Measurements from ENCODE around the gene TRIM41. TPM values are rescaled to one million over a fixed set of nuclear protein-coding genes. Genes with fewer than 3 reads are reported as not detected.
A peak's percentile ranks its signal among the peaks of the same experiment; 100 is the strongest.

TRIM41 gene
- total and polyA plus RNA-seq, 2 of the 13 experiments (the other 11 are each of a cell fraction or from before 2014, with no cell fraction given): 10.2 to 16.7 TPM

GRCh38 chr5:181176254-181176952 is 46.7 kb upstream of the TRIM41 start:
- Histone ChIP-seq H2AFZ (ENCODE audit: low read length) (no peak overlapping the region), H3K9ac (ENCODE audit: insufficient read depth, low read depth, low read length) (no peak overlapping the region), H3K36me3 (replicated peaks in 1 of 2; ENCODE audit: control insufficient read depth in 1 of 2, insufficient read depth in 2 of 2, low read length in 2 of 2) (no peaks in the 10 kb centered on the region), H3K4me2 (ENCODE audit: low read depth, low read length) (peak overlapping the region; percentile 63), H3K27ac (ENCODE audit: extremely low read length, insufficient read depth, low read length) (no peak overlapping the region), H3K27me3 (ENCODE audit: control insufficient read depth in 1 of 2, insufficient read depth in 2 of 2, low read length in 2 of 2) (peaks cover 0 to 8% of the 10 kb centered on the region in 2 experiments; a peak in 1 of 5 replicates), H3K4me3 (replicated peaks in 1 of 3; ENCODE audit: insufficient read depth in 1 of 3, low read depth in 2 of 3, low read length in 3 of 3) (no peak overlapping the region), H4K20me1 (ENCODE audit: insufficient read depth, low read length) (no peaks in the 10 kb centered on the region), H3K4me1 (ENCODE audit: insufficient read depth, low read length) (peaks cover 48% of the 10 kb centered on the region), H3K79me2 (ENCODE audit: insufficient read depth, low read length) (no peaks in the 10 kb centered on the region), H3K9me3 (ENCODE audit: low read length) (no peaks in the 10 kb centered on the region)
- intact Hi-C loops (cut with micrococcal nuclease; ENCODE audit: unreplicated experiment): no loop called here
- 2% methylated on average over 3 of the region's 3 CpGs for WGBS (ENCODE audit: low lambda C conversion rate)
- DNase-seq (ENCODE audit: low spot score): no peak
- ChIA-PET POLR2A (no interaction called here), CTCF (ENCODE audit: low intra/inter-chr PET ratio, low total read pairs) (no interaction called here)
- no peak for TF ChIP-seq ZNF644 (CRISPR knock-in tag; IDR thresholded peaks at IDR 0.05; ENCODE audit: low read depth)
- no peak for TF ChIP-seq PCBP1 (IDR thresholded peaks at IDR 0.05; ENCODE audit: borderline replicate concordance, low read depth, low read length)
- no peak for TF ChIP-seq CREM (IDR thresholded peaks at IDR 0.05)
- no peak for TF ChIP-seq CREM (CRISPR knock-in tag; IDR thresholded peaks at IDR 0.05)
- TF ChIP-seq CBX5 (CRISPR knock-in tag; IDR thresholded peaks at IDR 0.05; ENCODE audit: borderline replicate concordance): no peak
- no peak for TF ChIP-seq NFE2L2 (IDR thresholded peaks at IDR 0.05; ENCODE audit: low read length)
- no peak for TF ChIP-seq SMAD1 (CRISPR knock-in tag; IDR thresholded peaks at IDR 0.05; ENCODE audit: borderline replicate concordance, low read depth)
- TF ChIP-seq AGO2 (optimal IDR thresholded peaks at IDR 0.05; ENCODE audit: low read depth, low read length): no peak
- no peak for TF ChIP-seq ZNF740 (CRISPR knock-in tag; IDR thresholded peaks at IDR 0.05)
- no peak for TF ChIP-seq POLR2A (IDR thresholded peaks at IDR 0.05; ENCODE audit: insufficient read depth in 1 of 2, low read depth in 2 of 2, low read length in 2 of 2)
- TF ChIP-seq ELF1 (CRISPR knock-in tag; IDR thresholded peaks at IDR 0.05): no peak
- TF ChIP-seq ZNF598 (CRISPR knock-in tag; IDR thresholded peaks at IDR 0.05; ENCODE audit: borderline replicate concordance): no peak
- TF ChIP-seq HNF1B (CRISPR knock-in tag; IDR thresholded peaks at IDR 0.05): no peak
- TF ChIP-seq ZNF891 (CRISPR knock-in tag; IDR thresholded peaks at IDR 0.05): no peak
- TF ChIP-seq MTF1 (CRISPR knock-in tag; IDR thresholded peaks at IDR 0.05): no peak
- no peak for TF ChIP-seq ETS1 (CRISPR knock-in tag; IDR thresholded peaks at IDR 0.05)
- no peak for TF ChIP-seq ZNF670 (CRISPR knock-in tag; IDR thresholded peaks at IDR 0.05; ENCODE audit: borderline replicate concordance)
- no peak for TF ChIP-seq HOMEZ (CRISPR knock-in tag; IDR thresholded peaks at IDR 0.05; ENCODE audit: low read depth)
- no peak for TF ChIP-seq ZMAT5 (CRISPR knock-in tag; IDR thresholded peaks at IDR 0.05; ENCODE audit: borderline replicate concordance, low read depth)
- FAIRE-seq: no peak
- in situ Hi-C loops (cut with HindIII; ENCODE audit: extremely low pct_ligation_motif_present, low pct_unique_long_range_greater_than_20kb): no loop called here
- BruUV-seq (replicated peaks): no TSS peak
- ATAC-seq: no peak
